NCI-H82 treated with DMSO at 0.1 percent for 48 hours (cell line): ENCODE data around the gene FDPS.
"Not testable (repeated sequence)": the region's sequence is repeated elsewhere in the genome, so short reads cannot be mapped to it uniquely, and the experiment has no call there.

Experiments
- DNase-seq: peaks from one replicate; lab custom pipeline; 2025; ENCODE audit not compliant: unreplicated experiment; lab: John Stamatoyannopoulos, UW

FDPS gene

DNA sequence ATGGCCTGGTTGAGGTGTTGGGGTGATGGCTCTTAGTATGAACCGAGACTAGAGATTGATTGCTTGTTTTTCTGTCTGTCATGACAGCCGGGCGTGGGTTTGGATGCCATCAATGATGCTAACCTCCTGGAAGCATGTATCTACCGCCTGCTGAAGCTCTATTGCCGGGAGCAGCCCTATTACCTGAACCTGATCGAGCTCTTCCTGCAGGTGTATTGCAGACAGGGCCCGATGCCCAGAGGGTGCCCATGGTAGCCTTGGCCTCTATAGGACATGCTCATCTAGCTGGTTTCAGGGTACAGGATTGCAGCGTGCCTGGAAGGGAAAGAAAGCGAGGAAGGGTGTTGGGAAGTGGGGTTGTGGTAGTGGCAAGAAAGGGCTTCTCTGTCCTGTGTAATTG is 9.4 kb downstream of the FDPS start:
- no peak for DNase-seq

DNA sequence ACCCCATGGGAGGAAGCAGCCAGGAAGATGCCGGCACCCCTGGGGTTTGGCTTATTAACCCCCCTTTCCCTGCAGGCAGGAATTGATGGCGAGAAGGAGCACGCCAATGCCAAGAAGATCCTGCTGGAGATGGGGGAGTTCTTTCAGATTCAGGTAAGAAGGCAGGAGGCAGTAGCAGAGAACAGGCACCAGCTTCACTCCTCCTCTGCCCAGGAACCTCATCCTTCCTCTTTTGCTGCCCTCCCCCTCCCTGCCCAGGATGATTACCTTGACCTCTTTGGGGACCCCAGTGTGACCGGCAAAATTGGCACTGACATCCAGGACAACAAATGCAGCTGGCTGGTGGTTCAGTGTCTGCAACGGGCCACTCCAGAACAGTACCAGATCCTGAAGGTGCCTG is 10.9 kb downstream of the FDPS start:
- DNase-seq = no peak

DNA sequence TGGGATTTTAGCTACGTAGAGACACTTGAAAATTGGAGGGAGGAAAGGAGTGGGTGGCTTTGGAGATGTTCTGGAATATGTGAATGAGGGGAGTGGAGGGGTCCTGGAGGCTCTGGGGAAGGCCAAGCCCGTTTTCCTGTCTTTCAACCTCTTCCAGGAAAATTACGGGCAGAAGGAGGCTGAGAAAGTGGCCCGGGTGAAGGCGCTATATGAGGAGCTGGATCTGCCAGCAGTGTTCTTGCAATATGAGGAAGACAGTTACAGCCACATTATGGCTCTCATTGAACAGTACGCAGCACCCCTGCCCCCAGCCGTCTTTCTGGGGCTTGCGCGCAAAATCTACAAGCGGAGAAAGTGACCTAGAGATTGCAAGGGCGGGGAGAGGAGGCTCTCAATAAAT is 11.6 kb downstream of the FDPS start:
- DNase-seq = no peak

DNA sequence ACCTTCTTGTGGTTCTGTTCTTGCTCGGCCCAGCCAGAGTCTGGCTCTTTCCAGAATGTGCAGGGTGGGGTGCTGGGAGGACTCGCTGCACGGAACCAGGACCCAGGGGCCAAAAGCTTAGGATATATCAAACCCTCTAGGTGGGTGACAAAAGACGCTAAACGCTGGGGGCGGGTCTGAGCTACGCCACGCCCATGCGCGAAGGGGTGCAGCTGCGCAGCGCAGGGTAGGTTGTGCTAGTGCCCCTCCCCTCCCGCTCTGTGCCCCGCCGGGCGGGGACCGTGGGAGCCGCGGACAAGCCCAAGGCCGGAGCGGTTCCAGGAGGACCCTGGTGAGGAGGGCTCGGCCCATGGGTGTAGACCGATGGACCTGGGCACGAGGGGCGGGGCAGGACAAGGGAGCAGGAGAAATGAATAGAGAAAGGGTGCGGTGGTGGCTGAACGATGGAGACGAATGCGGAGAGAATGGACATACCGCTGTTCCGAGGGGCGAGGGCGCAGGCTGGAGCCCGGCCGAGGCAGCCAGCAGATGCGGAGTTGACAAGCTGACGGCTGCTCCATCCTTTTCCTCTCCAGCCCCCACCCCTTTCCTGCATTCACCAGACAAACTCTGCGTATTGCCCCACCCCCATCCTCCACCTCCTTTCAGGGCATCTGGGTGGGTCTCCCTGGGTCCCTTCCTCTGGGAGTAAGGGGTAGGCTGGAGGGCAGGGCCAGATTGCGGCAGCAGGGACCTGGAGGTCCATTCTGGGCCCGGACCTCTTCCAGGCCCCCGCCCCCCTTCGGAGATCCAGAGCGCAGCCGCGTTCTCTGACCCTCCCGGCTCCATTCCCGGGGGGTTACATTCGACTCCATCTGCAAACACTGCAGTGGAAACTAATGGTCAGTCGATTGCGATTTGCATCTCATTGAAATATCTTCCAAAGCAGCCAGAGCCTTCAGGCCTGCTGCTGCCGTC is 12.3 kb downstream of the FDPS start, which contains the start of gene RUSC1:
Gene RUSC1, plus strand, starts transcription at position 234 of the 957 bp plus-strand sequence. CDS start 880 bp downstream, outside the sequence.
- DNase-seq = peak; percentile 41

DNA sequence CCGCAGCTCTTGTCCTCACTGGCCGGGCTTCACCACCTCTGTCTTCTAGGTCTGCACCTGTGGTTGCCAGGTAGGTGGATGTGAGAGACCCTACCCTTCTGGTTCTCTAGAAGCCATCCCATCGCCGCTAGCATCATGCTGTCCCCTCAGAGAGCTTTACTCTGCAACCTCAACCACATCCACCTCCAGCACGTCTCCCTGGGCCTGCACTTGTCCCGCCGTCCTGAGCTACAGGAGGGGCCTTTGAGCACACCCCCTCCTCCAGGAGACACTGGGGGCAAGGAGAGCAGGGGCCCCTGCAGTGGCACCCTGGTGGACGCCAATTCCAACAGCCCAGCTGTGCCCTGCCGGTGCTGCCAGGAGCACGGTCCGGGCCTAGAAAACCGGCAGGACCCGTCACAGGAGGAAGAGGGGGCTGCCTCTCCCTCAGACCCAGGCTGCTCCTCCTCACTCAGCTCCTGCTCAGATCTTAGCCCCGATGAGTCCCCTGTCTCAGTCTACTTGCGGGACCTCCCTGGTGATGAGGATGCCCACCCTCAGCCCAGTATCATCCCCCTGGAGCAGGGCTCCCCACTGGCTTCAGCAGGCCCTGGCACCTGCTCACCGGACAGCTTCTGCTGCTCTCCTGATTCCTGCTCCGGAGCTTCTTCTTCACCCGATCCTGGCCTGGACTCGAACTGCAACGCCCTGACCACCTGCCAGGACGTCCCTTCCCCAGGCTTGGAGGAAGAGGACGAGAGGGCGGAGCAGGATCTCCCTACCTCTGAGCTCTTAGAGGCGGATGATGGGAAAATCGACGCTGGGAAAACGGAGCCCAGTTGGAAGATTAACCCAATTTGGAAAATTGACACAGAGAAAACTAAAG is 13.2 kb downstream of the FDPS start:
- no peak for DNase-seq

DNA sequence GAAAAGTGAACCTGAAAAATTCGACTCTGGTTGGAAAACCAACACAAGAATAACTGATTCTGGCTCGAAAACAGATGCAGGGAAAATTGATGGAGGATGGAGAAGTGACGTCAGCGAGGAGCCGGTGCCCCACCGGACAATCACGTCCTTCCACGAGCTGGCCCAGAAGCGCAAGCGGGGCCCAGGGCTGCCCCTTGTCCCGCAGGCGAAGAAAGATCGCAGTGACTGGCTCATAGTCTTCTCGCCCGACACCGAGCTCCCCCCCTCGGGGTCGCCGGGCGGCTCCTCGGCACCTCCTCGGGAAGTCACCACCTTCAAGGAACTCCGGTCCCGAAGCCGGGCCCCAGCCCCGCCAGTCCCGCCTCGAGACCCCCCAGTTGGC is 13.9 kb downstream of the FDPS start:
- no peak for DNase-seq

DNA sequence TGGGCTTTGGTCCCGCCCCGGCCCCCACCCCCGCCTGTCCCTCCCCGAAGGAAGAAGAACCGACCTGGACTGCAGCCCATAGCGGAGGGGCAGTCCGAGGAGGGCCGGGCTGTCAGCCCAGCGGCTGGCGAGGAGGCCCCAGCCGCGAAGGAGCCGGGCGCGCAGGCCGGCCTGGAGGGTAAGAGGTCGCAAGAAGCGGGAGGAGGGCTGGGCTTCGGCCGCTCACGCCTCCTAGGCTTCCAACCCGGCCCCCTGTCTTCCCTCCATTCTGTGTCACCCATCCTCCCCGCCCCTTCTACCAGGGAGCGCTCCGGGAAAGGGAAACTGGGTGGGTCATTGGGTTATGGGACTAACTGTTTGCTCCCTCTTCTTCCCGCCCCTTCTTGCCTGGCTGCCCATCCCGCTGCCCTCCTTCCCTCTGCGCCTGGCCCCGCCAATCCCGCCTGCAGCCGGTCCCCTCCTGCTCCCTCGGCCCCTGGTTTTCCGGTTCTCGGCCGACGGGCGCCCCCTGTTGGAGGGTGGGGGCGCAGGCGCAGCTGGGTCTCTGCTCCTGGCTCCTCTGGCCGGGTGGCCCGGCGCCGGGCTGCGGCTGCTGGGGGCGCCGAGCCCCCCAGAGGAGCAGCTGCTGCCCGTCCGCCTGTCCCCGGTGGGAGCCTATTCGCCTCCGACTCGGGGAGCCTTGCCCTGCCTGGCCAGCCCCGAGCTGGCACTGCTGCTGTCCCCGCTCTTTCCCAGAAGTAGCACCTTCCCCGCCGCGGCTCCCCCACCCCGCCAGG is 14.5 kb downstream of the FDPS start:
- DNase-seq = peak; percentile 89

DNA sequence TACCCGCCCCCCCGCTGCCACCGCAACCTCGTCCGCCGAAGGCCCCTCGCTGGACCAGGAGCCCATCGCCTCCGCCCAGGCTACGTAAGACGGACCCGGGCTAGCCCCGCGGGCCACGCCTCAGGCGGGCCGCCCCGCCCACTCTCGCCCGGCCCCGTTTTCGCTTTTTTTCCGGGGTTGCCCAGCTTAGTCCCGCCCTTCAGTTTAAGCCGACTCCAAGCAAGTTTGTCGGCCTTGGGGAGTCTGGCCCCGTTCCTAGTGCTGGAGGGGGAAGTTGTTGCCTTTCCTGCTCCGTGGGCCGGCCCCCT is 15.0 kb downstream of the FDPS start:
- peak; percentile 55 for DNase-seq

DNA sequence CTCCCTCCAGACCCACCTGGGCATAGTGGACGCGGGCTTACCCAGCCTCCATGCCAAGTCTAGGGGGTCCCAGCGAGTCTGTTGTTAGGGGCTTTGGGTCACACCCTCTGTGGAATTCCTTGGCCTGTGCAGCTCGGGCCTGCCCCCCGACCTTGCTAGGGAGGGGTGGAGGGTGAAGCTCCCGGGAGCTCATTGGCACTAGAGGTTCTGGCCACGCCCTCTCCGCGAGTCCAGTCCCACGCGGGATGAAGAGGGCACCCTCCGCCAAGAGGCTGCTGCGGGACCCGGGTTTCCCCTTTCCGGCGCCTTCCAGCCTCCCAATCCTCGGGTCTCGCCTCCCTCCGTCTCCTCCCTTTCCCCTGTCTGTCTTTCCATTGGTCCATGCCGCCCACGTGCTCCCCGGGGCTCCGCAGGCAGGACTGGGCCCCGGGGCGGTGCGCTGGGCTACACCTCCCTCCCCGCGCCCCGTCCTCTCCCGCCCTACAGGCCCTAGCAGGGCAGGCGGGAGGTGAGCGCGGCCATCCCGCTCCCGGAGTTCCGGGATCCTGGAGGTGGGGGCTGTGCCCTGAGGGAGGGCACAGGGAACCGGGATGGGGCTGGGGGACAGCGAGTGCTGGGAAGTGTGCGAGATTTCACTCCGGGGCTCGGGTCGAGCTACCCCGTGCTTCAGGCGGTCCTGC is 15.5 kb downstream of the FDPS start:
- peak; percentile 94 for DNase-seq

DNA sequence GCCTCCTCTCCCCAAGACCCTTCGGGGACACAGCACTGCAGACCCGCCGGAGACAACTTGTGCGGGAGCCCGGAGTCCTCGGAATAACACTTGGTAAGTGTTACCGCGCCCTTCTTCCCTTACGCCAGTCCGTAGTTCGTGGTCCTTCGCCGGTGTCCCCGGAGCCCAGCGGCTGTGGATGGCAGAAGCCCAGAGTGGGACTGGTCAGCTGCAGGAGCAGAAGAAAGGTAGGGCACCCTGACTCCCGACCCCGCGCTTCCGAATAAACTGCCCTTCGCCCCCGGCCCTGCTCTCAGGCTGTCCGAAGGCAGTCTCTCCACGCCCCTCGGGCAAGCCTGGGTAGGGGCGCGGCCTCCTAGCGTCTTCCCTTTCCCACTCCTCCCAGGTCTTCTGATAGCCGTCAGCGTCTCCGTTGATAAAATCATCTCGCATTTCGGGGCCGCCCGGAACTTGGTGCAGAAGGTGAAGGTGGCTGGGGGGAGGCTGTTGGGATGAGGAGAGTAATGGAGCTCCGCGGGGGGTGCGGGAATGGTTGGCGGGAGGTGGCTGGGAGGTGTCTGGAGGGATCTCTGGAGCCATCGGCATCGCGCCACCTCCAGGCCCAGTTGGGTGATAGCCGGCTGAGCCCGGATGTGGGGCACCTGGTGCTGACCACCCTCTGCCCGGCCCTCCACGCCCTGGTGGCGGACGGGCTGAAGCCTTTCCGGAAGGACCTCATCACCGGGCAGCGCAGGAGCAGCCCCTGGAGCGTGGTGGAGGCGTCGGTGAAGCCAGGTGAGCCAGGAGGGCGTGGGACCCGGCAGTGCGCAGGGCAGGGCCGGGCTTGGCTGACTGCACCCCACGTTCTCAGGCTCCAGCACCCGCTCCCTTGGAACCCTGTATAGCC is 16.3 kb downstream of the FDPS start:
- peak; percentile 32 for DNase-seq

DNA sequence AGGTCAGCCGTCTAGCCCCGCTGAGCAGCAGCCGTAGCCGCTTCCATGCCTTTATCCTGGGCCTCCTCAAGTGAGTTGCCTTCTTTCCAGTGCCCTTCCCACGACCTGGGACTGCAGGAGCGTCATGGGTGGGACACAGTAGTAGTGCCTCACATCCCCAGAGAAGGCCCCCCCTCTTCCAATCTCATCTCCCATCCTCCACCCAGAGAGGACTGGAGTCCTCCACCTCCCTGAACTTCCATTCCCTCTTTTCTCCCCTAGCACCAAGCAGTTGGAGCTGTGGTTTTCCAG is 16.9 kb downstream of the FDPS start:
- DNase-seq = no peak

DNA sequence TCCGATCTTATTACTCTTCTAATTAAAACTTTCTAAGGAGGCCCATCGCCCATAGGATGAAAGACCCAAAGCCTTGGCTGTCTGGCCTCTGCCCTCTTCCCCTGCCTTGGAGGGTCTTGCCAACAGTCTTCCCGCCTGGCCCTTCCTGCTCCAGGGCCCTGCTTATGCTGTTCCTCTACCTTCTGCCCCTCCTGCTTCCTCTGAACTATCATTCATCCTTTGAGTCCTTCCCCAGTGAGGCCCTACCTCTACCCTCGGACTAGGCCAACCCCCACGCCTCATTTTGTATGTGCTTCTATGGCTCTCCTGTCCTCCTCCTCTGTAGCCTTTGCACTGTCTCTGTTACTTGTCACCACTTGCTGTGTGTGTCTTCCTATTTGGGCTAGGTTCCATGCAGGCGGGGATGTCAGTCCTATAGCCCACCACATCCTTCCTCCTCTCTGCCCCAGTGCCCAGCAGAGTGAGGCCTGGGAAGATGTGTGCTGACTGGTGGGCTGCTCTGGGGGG is 17.4 kb downstream of the FDPS start:
- no peak for DNase-seq

DNA sequence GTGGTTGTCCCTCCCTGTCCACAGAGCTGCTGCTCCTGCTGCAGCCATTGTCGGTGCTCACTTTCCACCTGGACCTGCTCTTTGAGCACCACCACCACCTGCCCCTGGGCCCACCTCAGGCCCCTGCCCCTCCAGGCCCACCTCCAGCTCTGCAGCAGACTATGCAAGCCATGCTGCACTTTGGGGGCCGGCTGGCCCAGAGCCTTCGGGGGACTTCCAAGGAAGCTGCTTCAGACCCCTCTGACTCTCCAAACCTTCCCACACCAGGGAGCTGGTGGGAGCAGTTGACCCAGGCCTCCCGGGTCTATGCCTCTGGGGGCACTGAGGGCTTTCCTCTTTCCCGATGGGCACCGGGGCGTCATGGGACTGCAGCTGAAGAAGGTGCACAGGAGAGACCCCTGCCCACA is 18.0 kb downstream of the FDPS start:
- no peak for DNase-seq

DNA sequence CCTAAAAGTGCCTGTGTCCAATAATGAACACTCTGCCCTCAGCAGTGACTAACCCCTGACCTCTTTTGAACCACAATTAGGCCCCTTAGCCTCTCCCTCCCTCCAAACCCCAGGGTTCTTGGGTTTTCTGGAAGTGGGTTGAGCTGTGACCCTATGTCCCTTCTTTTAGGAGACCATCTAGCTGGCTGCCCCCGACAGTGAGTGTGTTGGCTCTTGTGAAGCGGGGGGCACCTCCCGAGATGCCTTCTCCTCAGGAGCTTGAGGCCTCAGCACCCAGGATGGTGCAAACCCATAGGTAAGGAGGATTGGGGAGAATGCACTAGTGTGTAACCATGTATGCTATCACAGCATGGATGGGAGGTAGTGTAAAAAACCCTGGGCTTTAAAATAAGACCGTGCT is 19.3 kb downstream of the FDPS start:
- DNase-seq = no peak

DNA sequence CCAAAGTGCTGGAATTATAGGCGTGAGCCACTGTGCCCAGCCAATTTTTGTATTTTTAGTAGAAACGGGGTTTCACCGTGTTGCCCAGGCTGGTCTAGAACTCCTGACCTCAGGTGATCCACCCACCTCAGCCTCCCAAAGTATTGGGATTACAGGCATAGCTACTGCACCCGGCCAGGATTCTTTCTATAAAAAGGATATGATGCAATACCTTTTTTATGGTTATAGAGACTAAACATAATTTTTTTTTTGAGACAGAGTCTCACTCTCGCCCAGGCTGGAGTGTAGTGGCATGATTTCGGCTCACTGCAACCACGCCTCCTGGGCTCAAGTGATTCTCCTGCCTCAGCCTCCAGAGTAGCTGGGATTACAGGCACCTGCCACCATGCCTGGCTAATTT is 20.2 kb downstream of the FDPS start:
- not testable (repeated sequence) for DNase-seq

DNA sequence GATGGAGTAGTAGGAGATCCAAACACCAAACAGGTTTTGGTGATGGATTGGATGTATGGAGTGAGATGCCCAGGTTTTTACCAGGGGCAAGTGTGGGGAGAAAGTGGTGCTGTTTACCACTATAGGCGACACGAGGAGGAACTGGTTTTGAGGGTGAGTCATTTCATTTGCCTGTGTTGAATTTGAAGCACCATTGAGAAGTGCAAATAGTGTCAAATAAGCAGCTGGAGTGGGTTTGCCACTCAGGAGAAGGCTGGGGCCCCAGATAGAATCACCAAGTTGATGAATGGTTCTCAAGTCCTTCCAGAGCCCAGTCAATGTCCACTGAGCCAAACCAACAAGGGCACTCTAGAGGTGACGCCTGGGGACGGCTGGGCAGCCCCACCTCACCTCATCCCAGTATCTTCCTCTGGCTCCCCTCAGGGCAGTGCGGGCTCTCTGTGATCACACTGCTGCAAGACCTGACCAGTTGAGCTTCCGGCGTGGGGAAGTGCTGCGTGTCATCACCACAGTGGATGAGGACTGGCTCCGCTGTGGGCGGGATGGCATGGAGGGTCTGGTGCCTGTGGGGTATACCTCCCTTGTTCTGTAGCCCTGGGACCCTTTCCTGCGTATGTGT is 21.4 kb downstream of the FDPS start:
- no peak for DNase-seq

DNA sequence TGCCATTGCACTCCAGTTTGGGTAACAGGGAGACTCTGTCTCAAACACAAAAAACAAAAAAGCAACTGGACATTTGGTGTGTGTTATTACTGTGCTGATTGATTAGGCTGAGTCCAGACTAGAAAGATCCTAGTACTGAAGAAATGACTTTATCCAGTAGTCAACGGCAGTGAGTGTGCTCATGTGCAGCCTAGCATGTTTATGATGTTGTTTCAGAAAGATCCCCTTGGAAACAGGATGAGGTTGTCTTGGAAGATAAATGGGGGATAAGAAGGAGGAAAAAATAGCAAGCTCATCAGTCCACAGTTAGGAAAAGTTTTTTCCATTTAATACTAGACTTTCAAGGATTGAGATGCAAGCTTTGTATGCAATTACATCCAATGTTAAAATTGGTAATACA is 26.3 kb downstream of the FDPS start:
- DNase-seq = no peak

DNA sequence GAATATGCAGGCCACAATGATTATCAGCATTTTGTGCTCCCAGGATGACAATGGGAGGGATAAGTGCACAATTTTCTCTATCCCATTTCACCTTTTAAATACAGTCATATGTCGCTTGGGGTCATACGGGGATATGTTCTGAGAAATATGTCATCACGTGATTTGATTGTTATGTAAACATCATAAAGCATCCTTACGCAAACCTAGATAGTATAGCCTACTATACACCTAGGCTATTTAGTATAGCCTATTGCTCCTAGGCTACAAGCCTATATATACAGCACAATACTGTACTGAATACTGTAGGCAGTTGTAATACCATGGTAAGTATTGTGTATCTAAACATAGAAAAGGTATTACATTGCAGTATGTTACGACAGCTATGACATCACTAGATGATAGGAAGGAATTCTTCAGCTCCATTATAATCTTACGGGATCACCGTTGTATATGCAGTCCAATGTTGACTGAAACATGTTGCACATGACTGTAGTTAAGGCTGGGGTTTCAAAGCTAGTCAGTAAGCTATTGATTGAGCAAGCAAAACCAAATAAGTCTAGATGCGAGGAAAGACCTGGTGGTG is 30.9 kb downstream of the FDPS start:
- DNase-seq = no peak

DNA sequence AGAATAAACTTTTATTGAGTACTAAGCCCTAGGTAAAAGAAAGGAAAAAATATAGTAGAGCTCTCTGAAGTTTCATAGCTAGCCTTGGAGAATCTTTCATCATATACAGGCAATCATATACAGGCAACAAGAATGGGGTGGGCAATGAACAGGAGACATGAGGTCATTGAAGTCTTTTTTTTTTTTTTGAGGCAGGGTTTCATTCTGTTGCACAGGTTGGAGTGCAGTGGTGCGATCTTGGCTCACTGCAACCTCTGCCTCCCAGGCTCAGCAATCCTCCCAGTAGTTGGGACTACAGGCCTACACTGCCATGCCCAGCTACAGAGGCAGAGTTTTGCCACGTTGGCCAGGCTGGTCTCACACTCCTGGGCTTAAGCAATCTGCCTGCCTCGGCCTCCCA is 34.2 kb downstream of the FDPS start:
- DNase-seq = no peak
